Measurements from ENCODE around the gene CPB1. TPM values are rescaled to one million over a fixed set of nuclear protein-coding genes. Genes with fewer than 3 reads are reported as not detected.

CPB1 gene
- total RNA-seq, 2 donors from 2014 or later = not detected

GRCh38 chr3:148848410-148848809, 20.8 kb downstream of the CPB1 start:
- Mint-ChIP-seq H3K36me3 (ENCODE audit: low read depth) (no peaks in the 10 kb centered on the region), H3K27ac (no peak overlapping the region), H3K27me3 (no peaks in the 10 kb centered on the region), H3K4me1 (no peaks in the 10 kb centered on the region), H3K4me3 (no peak overlapping the region)
- H3K9me3 ChIP-seq (ENCODE audit: control insufficient read depth, low read length, poor library complexity, severe bottlenecking) = no peaks in the 10 kb centered on the region
- no peak for ATAC-seq
- DNase-seq = no peak

GRCh38 chr3:148852271-148852992, 24.8 kb downstream of the CPB1 start:
- no peaks in the 10 kb centered on the region for H3K9me3 ChIP-seq (ENCODE audit: control insufficient read depth, low read length, poor library complexity, severe bottlenecking)
- ATAC-seq (no peak), DNase-seq (no peak)
- peaks cover 2% of the 10 kb centered on the region for H3K4me1 Mint-ChIP-seq
- H3K4me3 Mint-ChIP-seq = no peak overlapping the region
- H3K36me3 Mint-ChIP-seq (ENCODE audit: low read depth) = no peaks in the 10 kb centered on the region
- H3K27me3 Mint-ChIP-seq = peaks cover 9% of the 10 kb centered on the region
- H3K27ac Mint-ChIP-seq = no peak overlapping the region

GRCh38 chr3:148853076-148853475, 25.5 kb downstream of the CPB1 start:
- peaks cover 9% of the 10 kb centered on the region for H3K27me3 Mint-ChIP-seq
- ATAC-seq (no peak), DNase-seq (no peak)
- no peak overlapping the region for H3K27ac Mint-ChIP-seq
- H3K36me3 Mint-ChIP-seq (ENCODE audit: low read depth) = no peaks in the 10 kb centered on the region
- H3K9me3 ChIP-seq (ENCODE audit: control insufficient read depth, low read length, poor library complexity, severe bottlenecking) = no peaks in the 10 kb centered on the region
- no peak overlapping the region for H3K4me3 Mint-ChIP-seq
- H3K4me1 Mint-ChIP-seq = peaks cover 2% of the 10 kb centered on the region

GRCh38 chr3:148854061-148854460, 26.4 kb downstream of the CPB1 start:
- H3K9me3 ChIP-seq (ENCODE audit: control insufficient read depth, low read length, poor library complexity, severe bottlenecking) = no peaks in the 10 kb centered on the region
- Mint-ChIP-seq H3K27ac (no peak overlapping the region), H3K4me1 (peaks cover 2% of the 10 kb centered on the region), H3K4me3 (no peak overlapping the region), H3K27me3 (peaks cover 9% of the 10 kb centered on the region), H3K36me3 (ENCODE audit: low read depth) (no peaks in the 10 kb centered on the region)
- DNase-seq = no peak
- no peak for ATAC-seq

GRCh38 chr3:148856384-148856783, 28.8 kb downstream of the CPB1 start:
- H3K4me1 Mint-ChIP-seq = peaks cover 2% of the 10 kb centered on the region
- peaks cover 13% of the 10 kb centered on the region for H3K27me3 Mint-ChIP-seq
- no peak for ATAC-seq
- H3K36me3 Mint-ChIP-seq (ENCODE audit: low read depth) = no peaks in the 10 kb centered on the region
- H3K27ac Mint-ChIP-seq = no peak overlapping the region
- no peak for DNase-seq
- H3K9me3 ChIP-seq (ENCODE audit: control insufficient read depth, low read length, poor library complexity, severe bottlenecking) = no peaks in the 10 kb centered on the region
- no peak overlapping the region for H3K4me3 Mint-ChIP-seq

- Mint-ChIP-seq H3K36me3 (ENCODE audit: low read depth) (no peaks in the 10 kb centered on the region), H3K4me1 (peaks cover 2% of the 10 kb centered on the region), H3K27ac (no peak overlapping the region), H3K4me3 (no peak overlapping the region), H3K27me3 (peaks cover 17% of the 10 kb centered on the region)
- DNase-seq (no peak), ATAC-seq (no peak)
- no peaks in the 10 kb centered on the region for H3K9me3 ChIP-seq (ENCODE audit: control insufficient read depth, low read length, poor library complexity, severe bottlenecking)
Observed at GRCh38 chr3:148857316-148857715, 29.7 kb downstream of the CPB1 start.

- no peaks in the 10 kb centered on the region for H3K9me3 ChIP-seq (ENCODE audit: control insufficient read depth, low read length, poor library complexity, severe bottlenecking)
- ATAC-seq = peak; percentile 40
- DNase-seq = no peak
- Mint-ChIP-seq H3K36me3 (ENCODE audit: low read depth) (peaks cover 2% of the 10 kb centered on the region), H3K4me3 (no peak overlapping the region), H3K27me3 (peaks cover 35% of the 10 kb centered on the region), H3K4me1 (no peaks in the 10 kb centered on the region), H3K27ac (no peak overlapping the region)
Observed at GRCh38 chr3:148861277-148861869, 33.8 kb downstream of the CPB1 start.

GRCh38 chr3:148863297-148863696, 35.7 kb downstream of the CPB1 start:
- peaks cover 7% of the 10 kb centered on the region for H3K36me3 Mint-ChIP-seq (ENCODE audit: low read depth)
- H3K9me3 ChIP-seq (ENCODE audit: control insufficient read depth, low read length, poor library complexity, severe bottlenecking) = no peaks in the 10 kb centered on the region
- DNase-seq = no peak
- peak overlapping the region; percentile 19 for H3K27ac Mint-ChIP-seq
- ATAC-seq = no peak
- peaks cover 55% of the 10 kb centered on the region for H3K27me3 Mint-ChIP-seq
- no peaks in the 10 kb centered on the region for H3K4me1 Mint-ChIP-seq
- no peak overlapping the region for H3K4me3 Mint-ChIP-seq

- Mint-ChIP-seq H3K36me3 (ENCODE audit: low read depth) (peaks cover 7% of the 10 kb centered on the region), H3K27ac (peak overlapping the region; percentile 19)
- no peak for ATAC-seq
Observed at GRCh38 chr3:148863814-148864213, 36.2 kb downstream of the CPB1 start.

GRCh38 chr3:148865049-148865448, 37.4 kb downstream of the CPB1 start, which contains the start of gene CPA3:
Gene CPA3 (plus strand): TSS chr3:148865296. CDS start chr3:148865308, 12 bp downstream.
- no peaks in the 10 kb centered on the region for H3K4me1 Mint-ChIP-seq
- H3K36me3 Mint-ChIP-seq (ENCODE audit: low read depth) = peaks cover 7% of the 10 kb centered on the region
- no peak within 1 kb of the TSS for H3K4me3 Mint-ChIP-seq
- no peak for DNase-seq
- ATAC-seq = no peak
- no peak within 1 kb of the TSS for H3K27ac Mint-ChIP-seq
- H3K27me3 Mint-ChIP-seq = peaks cover 53% of the 10 kb centered on the region
- no peaks in the 10 kb centered on the region for H3K9me3 ChIP-seq (ENCODE audit: control insufficient read depth, low read length, poor library complexity, severe bottlenecking)

More at GRCh38 chr3:148863814-148864213, 36.2 kb downstream of the CPB1 start:
- no peaks in the 10 kb centered on the region for H3K9me3 ChIP-seq (ENCODE audit: control insufficient read depth, low read length, poor library complexity, severe bottlenecking)
- peaks cover 56% of the 10 kb centered on the region for H3K27me3 Mint-ChIP-seq
- no peaks in the 10 kb centered on the region for H3K4me1 Mint-ChIP-seq
- no peak for DNase-seq
- no peak overlapping the region for H3K4me3 Mint-ChIP-seq

GRCh38 chr3:148866261-148866660, 38.6 kb downstream of the CPB1 start:
- H3K36me3 Mint-ChIP-seq (ENCODE audit: low read depth) = peaks cover 7% of the 10 kb centered on the region
- H3K27me3 Mint-ChIP-seq = peaks cover 57% of the 10 kb centered on the region
- H3K9me3 ChIP-seq (ENCODE audit: control insufficient read depth, low read length, poor library complexity, severe bottlenecking) = no peaks in the 10 kb centered on the region
- H3K4me1 Mint-ChIP-seq = no peaks in the 10 kb centered on the region
- DNase-seq = no peak
- no peak overlapping the region for H3K27ac Mint-ChIP-seq
- ATAC-seq = no peak
- no peak overlapping the region for H3K4me3 Mint-ChIP-seq

- DNase-seq (no peak), ATAC-seq (no peak)
- Mint-ChIP-seq H3K4me1 (peaks cover 2% of the 10 kb centered on the region), H3K4me3 (no peak overlapping the region), H3K27ac (no peak overlapping the region), H3K27me3 (peaks cover 19% of the 10 kb centered on the region), H3K36me3 (ENCODE audit: low read depth) (no peaks in the 10 kb centered on the region)
- no peaks in the 10 kb centered on the region for H3K9me3 ChIP-seq (ENCODE audit: control insufficient read depth, low read length, poor library complexity, severe bottlenecking)
Observed at GRCh38 chr3:148873270-148873927, 45.8 kb downstream of the CPB1 start.

- no peak for ATAC-seq
- Mint-ChIP-seq H3K27me3 (peaks cover 20% of the 10 kb centered on the region), H3K27ac (no peak overlapping the region), H3K4me3 (no peak overlapping the region), H3K36me3 (ENCODE audit: low read depth) (no peaks in the 10 kb centered on the region), H3K4me1 (peaks cover 2% of the 10 kb centered on the region)
- DNase-seq = no peak
- H3K9me3 ChIP-seq (ENCODE audit: control insufficient read depth, low read length, poor library complexity, severe bottlenecking) = no peaks in the 10 kb centered on the region
Observed at GRCh38 chr3:148873977-148874376, 46.4 kb downstream of the CPB1 start.

All from T-helper 17 cell (primary cell).